AG04449 (cell line): ENCODE data around the gene TCP11L1.

ENCODE experiments used
- CTCF ChIA-PET: fragments of 350-600 bp; formaldehyde crosslinking; extraction: SDS; loops from one replicate; lab custom pipeline; 2021; ENCODE audit warnings: antibody characterized with exemption; lab: Yijun Ruan, JAX
- POLR2A ChIA-PET: fragments of 400-600, 350-600 bp; formaldehyde crosslinking; extraction: SDS; loops from one replicate; lab custom pipeline; 2020; ENCODE audit warnings: antibody characterized with exemption, inconsistent platforms; lab: Yijun Ruan, JAX
- DNase-seq: peaks from one replicate; pipeline ENCODE4 v3.0.0-alpha.2; 2010; ENCODE audit warnings: low read depth, low spot score
- H3K4me3 ChIP-seq: 2 replicates; pipeline ENCODE4 v1.5.1; 2011; ENCODE audit warnings: low read depth, mild to moderate bottlenecking, control low read depth, low read length
- TF ChIP-seq, protein P1 (sequence below): IDR thresholded peaks from one replicate; pipeline ENCODE4 v1.5.1; 2011; ENCODE audit warnings: mild to moderate bottlenecking, moderate library complexity, low read length, control low read depth, inconsistent platforms; ENCODE audit not compliant: insufficient read depth; ENCODE audit errors: missing control alignments

TCP11L1 gene

GRCh38 chr11:33052231-33052630, 12.9 kb downstream of the TCP11L1 start:
- TF ChIP-seq, protein P1, sequence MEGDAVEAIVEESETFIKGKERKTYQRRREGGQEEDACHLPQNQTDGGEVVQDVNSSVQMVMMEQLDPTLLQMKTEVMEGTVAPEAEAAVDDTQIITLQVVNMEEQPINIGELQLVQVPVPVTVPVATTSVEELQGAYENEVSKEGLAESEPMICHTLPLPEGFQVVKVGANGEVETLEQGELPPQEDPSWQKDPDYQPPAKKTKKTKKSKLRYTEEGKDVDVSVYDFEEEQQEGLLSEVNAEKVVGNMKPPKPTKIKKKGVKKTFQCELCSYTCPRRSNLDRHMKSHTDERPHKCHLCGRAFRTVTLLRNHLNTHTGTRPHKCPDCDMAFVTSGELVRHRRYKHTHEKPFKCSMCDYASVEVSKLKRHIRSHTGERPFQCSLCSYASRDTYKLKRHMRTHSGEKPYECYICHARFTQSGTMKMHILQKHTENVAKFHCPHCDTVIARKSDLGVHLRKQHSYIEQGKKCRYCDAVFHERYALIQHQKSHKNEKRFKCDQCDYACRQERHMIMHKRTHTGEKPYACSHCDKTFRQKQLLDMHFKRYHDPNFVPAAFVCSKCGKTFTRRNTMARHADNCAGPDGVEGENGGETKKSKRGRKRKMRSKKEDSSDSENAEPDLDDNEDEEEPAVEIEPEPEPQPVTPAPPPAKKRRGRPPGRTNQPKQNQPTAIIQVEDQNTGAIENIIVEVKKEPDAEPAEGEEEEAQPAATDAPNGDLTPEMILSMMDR: no peak
- CTCF ChIA-PET: interaction anchor here (1.0 to 6.0 kb wide), 2 partner anchors 8 to 13 kb away, joined by 4 to 54 read pairs; no protein-coding TSS in a partner anchor
- no peak for DNase-seq
- POLR2A ChIA-PET: no interaction called here
- H3K4me3 ChIP-seq: no peak overlapping the region

DNA sequence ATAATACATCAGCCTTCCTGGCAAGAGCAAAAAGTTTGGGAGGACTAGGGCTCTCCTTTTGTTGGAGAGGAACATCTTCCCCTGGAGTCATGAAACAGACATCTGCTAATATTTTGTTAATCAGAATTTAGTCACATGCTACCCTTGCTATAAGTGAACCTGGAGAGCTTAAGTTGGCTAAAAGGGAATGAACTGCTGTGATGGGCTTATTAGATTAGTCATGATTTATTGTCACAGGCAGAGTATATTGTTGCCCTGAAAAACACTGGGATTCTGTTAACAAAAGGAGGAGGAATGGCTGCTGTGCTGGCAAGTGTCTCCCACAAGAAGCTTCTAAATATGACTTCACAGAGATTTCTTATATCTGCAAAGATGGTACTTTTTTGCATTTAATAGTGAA, 16.0 kb downstream of the TCP11L1 start:
- POLR2A ChIA-PET: interaction anchor here (0.7 kb wide), 1 partner anchor 15 kb away, joined by 3 read pairs; no protein-coding TSS in a partner anchor
- CTCF ChIA-PET: interaction anchor here (0.6 to 6.0 kb wide), 5 partner anchors 9 to 96 kb away, joined by 3 to 54 read pairs (median 3); partner anchors contain the start of gene TCP11L1
- no peak for DNase-seq
- TF ChIP-seq, protein P1: no peak
- H3K4me3 ChIP-seq: no peak overlapping the region

DNA sequence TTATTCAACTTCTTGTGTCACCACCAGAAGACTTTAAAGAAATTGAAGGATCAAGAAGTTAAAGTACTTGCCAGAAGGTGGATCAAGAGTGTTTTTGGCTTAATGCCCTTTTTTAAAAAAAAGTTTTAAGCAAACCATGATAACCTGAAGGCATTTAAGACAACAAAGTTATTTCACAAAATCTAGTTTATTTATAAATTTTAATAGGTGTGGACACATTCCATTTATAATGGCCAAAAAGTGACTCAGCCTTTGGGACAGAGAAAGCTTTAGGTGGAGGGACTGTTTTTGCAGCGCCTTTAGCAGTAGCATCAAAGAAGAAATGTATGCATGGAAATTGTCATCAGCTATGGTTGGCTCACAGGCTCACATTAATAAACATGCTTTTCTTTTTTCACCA, 17.9 kb downstream of the TCP11L1 start:
- TF ChIP-seq, protein P1: no peak
- no peak overlapping the region for H3K4me3 ChIP-seq
- DNase-seq: no peak
- ChIA-PET POLR2A (interaction anchor here (0.6 kb wide), 1 partner anchor 17 kb away, joined by 3 read pairs; no protein-coding TSS in a partner anchor), CTCF (interaction anchor here (0.8 to 6.0 kb wide), 3 partner anchors 8 to 98 kb away, joined by 3 to 54 read pairs (median 5); no protein-coding TSS in a partner anchor)

DNA sequence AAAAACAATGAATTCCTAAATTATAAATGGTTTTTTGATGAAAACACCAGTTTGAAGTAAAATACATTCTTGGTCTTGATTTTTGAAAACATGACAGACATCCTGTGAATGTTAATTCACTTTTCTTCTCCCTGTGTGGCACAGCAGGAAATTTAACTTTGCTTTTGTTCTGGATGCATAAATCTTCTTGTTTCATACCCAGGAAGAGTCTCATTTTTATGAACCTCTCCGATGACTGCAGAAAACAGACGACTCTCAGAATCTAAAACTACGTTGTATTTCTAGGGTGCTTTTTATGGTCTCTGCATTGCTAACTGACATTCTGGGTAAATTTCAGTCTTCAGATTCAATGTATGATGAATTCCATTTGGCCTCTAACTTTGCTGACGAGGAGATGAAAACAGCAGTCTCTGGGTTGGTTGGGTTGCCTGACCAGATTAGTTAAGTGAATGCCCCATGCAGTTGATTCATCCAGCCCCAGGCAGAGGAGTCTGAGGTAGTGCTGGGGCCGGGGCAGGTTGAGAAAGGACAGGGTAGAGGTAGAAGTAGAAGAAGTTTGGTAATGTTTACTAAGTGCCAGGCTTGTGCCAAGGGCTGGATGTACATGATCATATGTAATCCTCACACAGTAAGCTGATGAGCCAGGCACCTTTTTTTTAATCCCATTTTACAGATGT, 20.1 kb downstream of the TCP11L1 start:
- no peak overlapping the region for H3K4me3 ChIP-seq
- DNase-seq: no peak
- POLR2A ChIA-PET: no interaction called here
- TF ChIP-seq, protein P1: no peak
- CTCF ChIA-PET: interaction anchor here (13.5 kb wide), 1 partner anchor 98 kb away, joined by 415 read pairs; no protein-coding TSS in a partner anchor

GRCh38 chr11:33060271-33060670, 20.9 kb downstream of the TCP11L1 start:
- POLR2A ChIA-PET: interaction anchor here (0.9 kb wide), 1 partner anchor 21 kb away, joined by 4 read pairs; the partner anchor contains the start of gene TCP11L1
- TF ChIP-seq, protein P1: no peak
- DNase-seq: no peak
- CTCF ChIA-PET: interaction anchor here (0.8 to 13.5 kb wide), 2 partner anchors 18 to 99 kb away, joined by 3 to 415 read pairs; no protein-coding TSS in a partner anchor
- no peak overlapping the region for H3K4me3 ChIP-seq

GRCh38 chr11:33062137-33062536, 22.8 kb downstream of the TCP11L1 start:
- CTCF ChIA-PET: interaction anchor here (13.5 kb wide), 1 partner anchor 101 kb away, joined by 415 read pairs; no protein-coding TSS in a partner anchor
- TF ChIP-seq, protein P1: no peak
- no peak for DNase-seq
- no peak overlapping the region for H3K4me3 ChIP-seq
- POLR2A ChIA-PET: no interaction called here
